ENCODE data around the gene PTPRC.

PTPRC gene

GRCh38 chr1:198765416-198765815, 126.6 kb downstream of the PTPRC start:
- DNase-seq = no peak

GRCh38 chr1:198771563-198772153, 132.8 kb downstream of the PTPRC start:
- DNase-seq = peak; percentile 50

- DNase-seq = no peak
These were observed 133.8 kb downstream of the PTPRC start for GRCh38 chr1:198772626-198773025.

DNA sequence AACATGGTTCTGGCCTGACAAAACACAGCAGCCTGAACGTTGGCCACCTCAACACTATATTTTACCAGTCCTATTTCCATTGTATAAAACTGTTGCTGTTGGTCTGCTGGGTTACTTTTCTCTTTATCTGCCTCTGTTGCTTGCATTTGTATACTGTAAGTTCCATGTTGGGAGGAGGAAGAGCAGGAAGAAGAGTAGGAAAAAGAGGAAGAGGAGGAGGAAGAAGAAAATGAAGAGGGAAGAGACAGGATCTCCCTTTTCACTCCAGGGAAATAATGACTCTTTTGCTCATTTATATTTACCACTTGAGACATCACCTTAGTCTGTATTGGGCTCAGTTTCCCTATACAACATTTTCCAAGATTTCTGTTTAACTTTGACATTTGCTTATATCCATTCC, 134.2 kb downstream of the PTPRC start:
- no peak for DNase-seq

GRCh38 chr1:198773523-198773922, 134.7 kb downstream of the PTPRC start:
- no peak for DNase-seq

DNA sequence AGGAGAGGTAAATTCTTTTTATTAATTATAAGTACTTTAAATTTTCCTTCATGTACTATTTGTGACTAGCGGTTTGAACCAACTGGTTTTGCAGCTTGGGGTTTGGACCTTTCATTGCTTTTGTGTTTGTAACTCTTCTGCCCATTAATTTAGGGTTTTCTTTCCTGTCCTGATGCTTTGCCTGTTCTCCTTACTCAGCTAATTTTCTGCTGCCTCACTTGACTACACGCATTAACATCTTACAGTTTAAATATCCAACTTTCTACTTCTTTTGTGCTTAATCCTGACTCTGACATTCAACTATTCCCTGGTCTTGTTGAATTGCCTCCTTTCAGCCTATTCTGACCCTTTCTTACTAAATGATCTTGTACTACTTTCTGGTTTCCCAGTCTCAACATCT, 135.6 kb downstream of the PTPRC start:
- DNase-seq = no peak

- no peak for DNase-seq
These were observed 136.8 kb downstream of the PTPRC start for GRCh38 chr1:198775606-198776005.

DNA sequence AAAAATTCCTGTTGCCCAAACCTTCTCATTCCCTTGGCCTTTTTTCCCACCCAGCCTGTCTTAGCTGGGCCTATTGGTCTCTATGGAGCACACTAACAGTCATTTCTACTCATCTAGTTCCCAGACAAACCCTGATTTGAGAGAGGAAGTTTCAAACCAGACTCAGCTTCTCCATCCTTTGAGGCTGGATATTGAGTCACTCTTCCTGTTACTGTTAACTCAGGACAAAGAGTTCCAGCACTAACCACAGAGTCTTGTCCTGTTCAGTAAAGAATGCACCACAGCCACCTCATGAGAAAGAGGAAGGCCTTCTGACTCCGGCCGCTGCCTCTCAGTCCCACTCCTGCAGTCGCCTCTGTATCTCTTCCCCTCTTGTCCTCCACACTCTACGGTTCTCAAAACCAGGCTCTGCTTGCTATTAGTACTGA, 137.8 kb downstream of the PTPRC start:
- DNase-seq = peak; percentile 97

DNA sequence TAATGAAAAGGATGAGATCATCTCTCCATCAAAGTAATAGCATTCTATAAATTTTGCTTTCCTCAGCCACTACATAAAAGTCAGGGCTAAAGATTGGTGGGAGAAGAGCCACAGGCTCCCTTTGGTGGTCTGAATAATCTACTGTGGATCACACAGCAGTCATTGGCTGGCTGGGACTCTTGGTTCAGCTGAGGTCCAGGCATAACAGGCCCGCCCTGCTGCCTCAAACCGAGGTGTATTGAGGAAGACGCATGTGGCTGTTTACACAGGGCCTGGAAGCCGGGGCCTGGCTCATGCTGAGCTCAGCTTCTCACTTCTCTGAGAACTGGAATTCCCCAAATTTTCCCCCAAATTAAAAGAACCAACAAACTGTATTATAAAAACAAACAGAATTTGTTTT, 139.2 kb downstream of the PTPRC start:
- no peak for DNase-seq

GRCh38 chr1:198780376-198780775, 141.5 kb downstream of the PTPRC start:
- DNase-seq = no peak

DNA sequence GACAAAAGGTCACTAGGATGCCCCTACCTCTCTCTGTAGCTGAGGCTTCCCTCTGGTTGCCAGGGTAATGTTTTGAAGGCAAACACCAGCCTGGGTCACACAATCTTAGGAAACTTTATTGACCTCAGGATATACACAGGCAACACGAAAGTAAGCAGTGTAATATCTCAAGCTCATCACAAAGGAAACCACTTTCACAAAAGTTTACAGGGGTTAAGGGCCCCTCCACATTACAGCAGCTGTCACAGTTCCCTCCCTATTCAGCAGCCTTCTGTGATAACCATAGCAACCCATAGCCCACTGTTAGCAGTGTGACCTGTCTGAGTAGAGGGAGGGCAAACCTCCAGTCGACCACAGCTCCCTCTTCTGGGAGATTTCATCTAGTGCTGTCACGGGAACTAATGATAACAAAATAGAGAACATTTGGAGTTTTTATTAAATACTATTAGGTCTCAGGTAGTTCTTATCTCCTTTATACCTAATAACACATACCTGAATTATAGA, 149.8 kb downstream of the PTPRC start:
- DNase-seq = no peak

GRCh38 chr1:198793714-198794113, 154.9 kb downstream of the PTPRC start:
- no peak for DNase-seq

- peak; percentile 59 for DNase-seq
These were observed 155.7 kb downstream of the PTPRC start for GRCh38 chr1:198794498-198794897.

- DNase-seq = no peak
These were observed 158.8 kb downstream of the PTPRC start for GRCh38 chr1:198797656-198798055.

GRCh38 chr1:198798923-198799386, 160.1 kb downstream of the PTPRC start:
- no peak for DNase-seq

GRCh38 chr1:198805498-198806151, 166.8 kb downstream of the PTPRC start:
- no peak for DNase-seq

DNA sequence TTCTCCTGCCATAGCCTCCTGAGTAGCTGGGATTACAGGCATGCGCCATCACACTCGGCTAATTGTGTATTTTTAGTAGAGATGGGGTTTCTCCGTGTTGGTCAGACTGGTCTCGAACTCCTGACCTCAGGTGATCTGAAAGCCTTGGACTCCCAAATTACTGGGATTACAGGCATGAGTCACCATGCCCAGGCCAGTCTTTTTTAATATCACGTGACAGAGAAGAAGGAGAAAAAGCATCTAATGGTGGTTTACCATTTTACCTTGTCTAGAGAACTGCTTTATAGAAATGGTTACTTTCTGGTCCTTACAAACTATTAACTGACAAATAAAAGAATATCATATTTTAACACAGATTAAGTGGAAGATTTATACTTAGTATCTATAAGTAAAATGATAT, 168.0 kb downstream of the PTPRC start:
- DNase-seq = no peak
